Sciatic nerve (tissue), 2 donors: ENCODE results near the gene GFAP. TPM values are rescaled to one million over a fixed set of nuclear protein-coding genes. Genes with fewer than 3 reads are reported as not detected.

Experiments used
- ATAC-seq: fragments of 200-7000 bp; cut with Tn5 transposase; one replicate; pipeline ENCODE4 v1.9.1; 2020; ENCODE audit warnings: mild to moderate bottlenecking, moderate library complexity
- DNase-seq: peaks from one replicate; pipeline ENCODE4 v3.0.0-alpha.2; 2020; ENCODE audit warnings: low spot score
- intact Hi-C: fragments of 100-400 bp; cut with DNase I; formaldehyde crosslinking; loops from one replicate; pipeline ENCODE4 v1.14.2; 2022
- microRNA-seq: library from miRNA; unstranded; fragments of <30 nt; microRNA quantifications from one replicate; pipeline ENCODE4 v1.2.0, GENCODE V29; 2020
- total RNA-seq: library from RNA; stranded (reverse); fragmentation: NEBNext Ultra II Directional; extraction: Animal tissue kit (Norgen Biotek cat#: 25700); gene quantifications from one replicate; pipeline ENCODE4 v1.2.1, GENCODE V29; 2021
- donor health status: DM: no; HTN: no; CAD: no.
- donor health status: DM: no; HTN: no; CAD: no.

GFAP gene
- total RNA-seq, 1 donor from 2014 or later = 9.2 TPM

- no peak for ATAC-seq
- intact Hi-C loops = no loop called here
- DNase-seq = no peak
Observed at GRCh38 chr17:44878627-44879221, 36.6 kb downstream of the GFAP start.

DNA sequence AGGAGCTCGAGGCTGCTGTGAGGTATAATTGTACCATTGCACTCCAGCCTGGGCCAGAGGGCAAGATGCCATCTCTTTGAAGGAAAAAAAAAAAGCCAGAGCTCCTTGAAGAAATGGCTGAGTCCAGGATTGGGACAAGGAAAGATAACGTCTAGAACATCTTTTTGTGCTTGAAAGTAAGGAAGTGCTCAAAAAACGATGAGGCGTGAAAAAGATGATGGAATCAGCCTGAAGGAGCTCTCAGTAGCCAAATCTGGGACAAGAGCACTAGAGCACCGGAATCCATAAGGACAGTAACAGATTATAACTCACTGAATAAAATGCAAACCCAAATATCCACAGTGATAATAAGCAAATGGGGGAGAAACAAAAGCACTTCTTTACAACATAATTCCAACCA lies 38.2 kb downstream of the GFAP start:
- intact Hi-C loops = no loop called here
- no peak for DNase-seq
- ATAC-seq = no peak

- no peak for DNase-seq
- no peak for ATAC-seq
- intact Hi-C loops = no loop called here
Observed at GRCh38 chr17:44875761-44876160, 39.5 kb downstream of the GFAP start.

DNA sequence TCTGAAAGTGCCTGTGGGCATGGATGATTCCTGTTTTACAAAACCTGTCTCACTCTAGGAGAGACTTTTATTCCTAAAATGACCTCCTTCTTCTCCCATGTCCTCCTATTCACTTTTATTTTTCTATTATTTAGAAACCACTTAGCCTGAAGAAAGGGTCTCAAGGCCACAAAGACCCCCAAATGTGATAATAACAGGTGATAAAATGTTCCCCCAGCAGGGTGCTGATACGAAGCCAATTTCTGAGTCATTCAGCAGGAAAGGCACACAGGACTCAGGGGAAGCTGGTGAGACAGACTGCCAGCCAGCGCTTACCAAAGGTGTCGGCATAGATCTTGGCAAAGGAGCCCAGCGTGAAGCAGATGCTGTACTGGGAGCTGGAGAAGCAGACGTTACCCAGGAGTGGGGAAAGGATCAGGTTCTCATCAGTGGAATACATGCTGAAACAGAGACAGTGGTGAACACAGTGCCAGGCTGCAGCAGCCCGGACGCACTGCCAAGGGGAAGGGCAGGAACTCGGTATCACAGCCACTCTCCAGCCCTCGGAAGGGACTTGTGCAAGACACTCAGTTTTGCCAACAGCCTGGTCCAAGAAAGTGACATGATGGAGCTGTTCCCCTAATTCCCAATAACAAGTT lies 43.0 kb downstream of the GFAP start:
- ATAC-seq = peak; percentile 48
- DNase-seq = no peak
- intact Hi-C loops = no loop called here

- no peak for DNase-seq
- intact Hi-C loops = no loop called here
- no peak for ATAC-seq
Observed at GRCh38 chr17:44871556-44871955, 43.7 kb downstream of the GFAP start.

- ATAC-seq (no peak), DNase-seq (no peak)
- intact Hi-C loops = loop anchor here (1.0 kb wide), 1 partner anchor 18 kb away; no protein-coding TSS in a partner anchor
Observed at GRCh38 chr17:44867841-44868240, 47.5 kb downstream of the GFAP start.

DNA sequence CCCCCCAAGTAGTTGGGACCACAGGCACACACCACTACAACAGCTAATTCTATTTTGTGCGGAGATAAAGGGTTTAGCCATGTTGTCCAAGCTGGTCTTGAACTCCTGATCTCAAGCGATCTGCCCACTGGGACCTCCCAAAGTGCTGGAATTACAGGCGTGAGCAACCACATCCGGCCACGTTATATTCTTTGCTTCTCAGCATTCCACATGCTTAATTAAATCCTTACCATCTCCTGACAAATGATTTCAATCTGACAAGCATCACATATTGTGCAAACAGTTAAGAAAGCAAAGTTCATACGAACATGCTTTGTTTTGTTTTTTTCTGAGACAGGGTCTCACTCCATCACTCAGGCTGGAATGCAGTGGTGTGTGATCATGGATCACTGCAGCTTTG lies 49.4 kb downstream of the GFAP start:
- intact Hi-C loops = loop anchor here (1.0 kb wide), 1 partner anchor 92 kb away; no protein-coding TSS in a partner anchor
- ATAC-seq (no peak), DNase-seq (no peak)

GRCh38 chr17:44865231-44865660 lies 50.1 kb downstream of the GFAP start:
- ATAC-seq = peak; percentile 80
- intact Hi-C loops = loop anchor here (1.0 kb wide), 1 partner anchor 91 kb away; no protein-coding TSS in a partner anchor
- peak; percentile 78 for DNase-seq

DNA sequence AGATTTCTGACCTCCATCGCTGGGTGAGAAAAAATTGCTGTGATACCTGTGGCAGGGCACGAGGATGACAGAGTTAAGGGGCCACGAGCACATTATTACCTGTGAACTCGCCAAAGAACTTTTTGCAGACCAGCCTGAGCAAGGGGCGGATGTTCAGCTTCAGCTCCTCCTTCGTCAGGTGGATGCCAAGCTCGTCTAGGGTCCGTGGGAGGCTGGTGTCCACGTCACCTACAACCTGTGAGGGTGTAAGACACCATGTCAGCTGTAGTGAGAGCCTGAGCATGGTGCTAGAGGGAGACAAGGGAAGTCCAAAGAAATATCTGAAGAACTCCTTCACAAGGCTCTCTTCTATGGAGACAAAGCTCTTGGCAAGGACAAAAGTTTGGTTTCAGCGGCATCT lies 50.5 kb downstream of the GFAP start:
- DNase-seq (no peak), ATAC-seq (peak; percentile 30)
- intact Hi-C loops = loop anchor here (1.0 kb wide), 1 partner anchor 91 kb away; no protein-coding TSS in a partner anchor

DNA sequence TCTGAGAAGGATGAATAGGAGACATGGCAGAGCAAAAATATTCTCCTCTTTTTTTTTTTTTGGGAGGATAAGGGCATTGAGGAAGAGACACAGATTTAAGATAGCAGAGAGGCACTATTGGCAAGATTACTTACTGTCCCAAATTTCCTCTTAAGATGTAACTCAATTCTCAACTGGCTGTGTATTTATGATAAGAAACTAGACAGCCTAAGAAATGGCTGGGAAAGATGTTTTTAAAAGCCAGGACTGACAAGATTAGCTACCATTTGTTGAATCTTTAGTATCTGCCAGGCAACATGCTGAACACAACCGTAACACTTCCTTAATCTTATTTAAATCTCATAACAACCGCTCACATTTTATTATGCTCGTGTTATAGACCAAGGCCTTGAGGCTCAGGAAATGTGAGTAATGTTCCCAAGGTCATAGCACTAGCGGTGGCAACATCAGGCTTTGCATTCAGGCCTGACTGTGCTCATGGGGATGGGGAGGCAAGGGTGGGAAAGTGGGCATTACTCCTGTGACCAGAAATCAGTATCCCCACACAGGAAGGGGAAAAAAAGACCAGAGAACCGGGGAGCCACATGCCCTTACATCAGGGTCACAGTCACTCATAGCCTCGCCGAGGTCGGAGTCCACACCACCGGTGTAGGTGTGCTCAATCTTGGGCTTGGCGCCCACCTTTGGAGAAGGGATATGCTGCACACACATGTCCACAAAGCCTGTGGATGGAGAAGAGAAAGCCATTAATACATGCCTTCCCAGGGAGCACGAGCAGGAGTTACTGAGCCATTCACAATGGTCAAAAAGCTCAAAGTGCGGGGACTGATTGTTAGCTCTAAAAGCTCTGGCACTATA lies 52.0 kb downstream of the GFAP start:
- ATAC-seq (no peak), DNase-seq (no peak)
- intact Hi-C loops = no loop called here

DNA sequence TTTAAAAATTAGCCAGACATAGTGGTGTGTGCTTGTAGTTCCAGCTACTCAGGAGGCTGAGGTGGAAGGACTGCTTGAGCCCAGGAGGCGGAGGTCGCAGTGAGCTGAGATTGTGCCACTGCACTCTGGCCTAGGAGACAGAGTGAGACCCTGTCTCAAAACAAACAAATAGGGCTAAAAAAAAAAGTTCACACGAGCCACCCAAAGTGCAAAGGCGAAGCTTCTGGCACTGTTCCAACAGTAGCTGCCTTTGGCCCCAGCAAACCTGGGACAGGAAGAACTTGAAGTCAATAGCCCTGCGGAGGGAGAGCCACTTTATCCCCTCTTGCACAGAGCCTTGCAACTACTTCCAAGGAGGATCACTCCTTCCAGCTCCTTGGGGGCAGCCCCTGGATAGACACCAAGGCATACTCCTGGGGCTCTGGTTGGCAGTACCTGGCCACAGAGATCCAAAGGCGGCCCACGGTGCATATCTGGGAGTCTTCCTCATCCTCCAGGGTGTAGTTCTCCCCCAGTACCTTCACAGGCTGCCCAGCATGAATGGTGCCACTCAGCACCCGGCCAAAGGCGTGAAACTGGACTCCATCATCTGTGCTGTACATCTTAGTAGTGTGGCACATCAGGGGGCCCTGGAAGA lies 52.9 kb downstream of the GFAP start:
- intact Hi-C loops = no loop called here
- ATAC-seq = no peak
- no peak for DNase-seq

GRCh38 chr17:44859701-44860100 lies 55.6 kb downstream of the GFAP start:
- intact Hi-C loops = no loop called here
- no peak for ATAC-seq
- DNase-seq = no peak

DNA sequence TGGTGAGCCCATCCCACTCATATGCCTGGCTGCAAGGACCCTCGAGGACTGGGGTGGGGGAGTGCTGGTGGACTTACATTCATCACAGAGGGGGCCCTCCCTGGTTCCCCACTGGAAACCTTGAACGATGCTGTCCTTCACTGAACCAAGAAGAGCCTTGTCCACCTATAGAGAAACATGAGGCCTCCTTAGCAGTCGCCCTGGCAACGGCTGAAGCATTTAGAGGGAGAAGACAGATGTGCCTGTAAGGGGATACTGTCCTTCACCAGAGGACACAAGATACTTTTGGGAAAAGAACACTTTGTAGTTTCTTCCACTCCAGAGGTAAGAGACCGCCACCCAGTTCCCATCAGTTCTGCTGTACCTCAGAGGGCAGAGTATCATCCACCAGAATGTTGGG lies 61.1 kb downstream of the GFAP start:
- DNase-seq (no peak), ATAC-seq (no peak)
- intact Hi-C loops = no loop called here

Small RNA genes within 50 kb of the gene (microRNA-seq; reads per million reads assigned to microRNA genes)
- gene MIR6783 = not detected

Other genes starting within 250 kb of the GFAP start
- 18.9 TPM for gene CCDC43, start 225.7 kb downstream of the GFAP start, total RNA-seq
- 10.3 TPM for gene DBF4B, start 206.8 kb downstream of the GFAP start, total RNA-seq
- 0.53 TPM for gene ADAM11, start 156.5 kb downstream of the GFAP start, total RNA-seq
- 7.9 TPM for gene GJC1, start 85.2 kb downstream of the GFAP start, total RNA-seq
- gene HIGD1B, start 67.6 kb downstream of the GFAP start, total RNA-seq = 5.8 TPM
- 75.2 TPM for gene EFTUD2, start 16.1 kb downstream of the GFAP start, total RNA-seq
- 0.40 TPM for gene KIF18B, start 32.3 kb upstream of the GFAP start, total RNA-seq
- gene C1QL1, start 52.8 kb upstream of the GFAP start, total RNA-seq = 6.0 TPM
- 40.9 TPM for gene DCAKD, start 136.1 kb upstream of the GFAP start, total RNA-seq
- 98.4 TPM for gene NMT1, start 145.8 kb upstream of the GFAP start, total RNA-seq
- 79.4 TPM for gene PLCD3, start 217.0 kb upstream of the GFAP start, total RNA-seq
- 26.4 TPM for gene ACBD4, start 220.2 kb upstream of the GFAP start, total RNA-seq
- gene HEXIM1, start 233.0 kb upstream of the GFAP start, total RNA-seq = 39.1 TPM
- gene HEXIM2, start 246.4 kb upstream of the GFAP start, total RNA-seq = 6.8 TPM